Stimulated activated CD8-positive, alpha-beta memory T cell treated with anti-CD3 and anti-CD28 coated beads, Interleukin-12 subunit alpha, Interleukin-12 subunit beta, amount 100 ng/mL, for 4 hours (primary cell): ENCODE measurements around the gene GLRX3.

Experiments used
- DNase-seq: peaks from one replicate; pipeline ENCODE4 v3.0.0-alpha.2; 2020; ENCODE audit warnings: low read depth

GLRX3 gene

GRCh38 chr10:130208807-130209206 is 72.6 kb downstream of the GLRX3 start:
- DNase-seq, result no peak

- no peak for DNase-seq
These were observed 76.6 kb downstream of the GLRX3 start for GRCh38 chr10:130212746-130213145.

GRCh38 chr10:130213286-130214080 is 77.3 kb downstream of the GLRX3 start:
- no peak for DNase-seq

- DNase-seq, result no peak
These were observed 78.2 kb downstream of the GLRX3 start for GRCh38 chr10:130214431-130214830.

GRCh38 chr10:130215151-130215930 is 79.2 kb downstream of the GLRX3 start:
- no peak for DNase-seq

GRCh38 chr10:130215931-130216231 is 79.7 kb downstream of the GLRX3 start:
- no peak for DNase-seq

GRCh38 chr10:130218181-130218641 is 82.0 kb downstream of the GLRX3 start:
- DNase-seq, result no peak

- DNase-seq, result no peak
These were observed 82.7 kb downstream of the GLRX3 start for GRCh38 chr10:130218936-130219335.

- DNase-seq, result no peak
These were observed 84.3 kb downstream of the GLRX3 start for GRCh38 chr10:130220251-130221185.

- DNase-seq, result no peak
These were observed 85.5 kb downstream of the GLRX3 start for GRCh38 chr10:130221456-130222375.

- DNase-seq, result no peak
These were observed 86.2 kb downstream of the GLRX3 start for GRCh38 chr10:130222381-130222780.

- no peak for DNase-seq
These were observed 88.0 kb downstream of the GLRX3 start for GRCh38 chr10:130224228-130224627.

GRCh38 chr10:130226012-130226411 is 89.8 kb downstream of the GLRX3 start:
- DNase-seq, result no peak

- no peak for DNase-seq
These were observed 91.7 kb downstream of the GLRX3 start for GRCh38 chr10:130227883-130228282.
